GM12891 (cell line): ENCODE measurements around the gene SSBP2.

Source experiments
- PAX5 ChIP-seq: IDR thresholded peaks from 2 replicates; pipeline ENCODE4 v1.6.1; 2011; ENCODE audit warnings: low read length, moderate library complexity, mild to moderate bottlenecking; ENCODE audit not compliant: insufficient read depth, severe bottlenecking
- POLR2A ChIP-seq: IDR thresholded peaks from 2 replicates; pipeline ENCODE4 v1.6.1; 2011; ENCODE audit warnings: low read depth, low read length, control low read depth
- POLR2AphosphoS5 ChIP-seq: IDR thresholded peaks from 2 replicates; pipeline ENCODE4 v1.6.1; 2011; ENCODE audit warnings: low read depth, low read length, control low read depth
- SPI1 ChIP-seq: IDR thresholded peaks from 2 replicates; pipeline ENCODE4 v1.6.1; 2011; ENCODE audit warnings: low read depth, low read length, control low read depth
- TAF1 ChIP-seq: IDR thresholded peaks from 2 replicates; pipeline ENCODE4 v1.6.1; 2011; ENCODE audit warnings: low read depth, low read length, control low read depth

- no peak for TF ChIP-seq POLR2A
- TF ChIP-seq POLR2AphosphoS5: no peak
- TF ChIP-seq SPI1: no peak
- TF ChIP-seq PAX5: no peak
- no peak for TF ChIP-seq TAF1
These were observed 356.8 kb downstream of the SSBP2 start, which contains the start of gene ACOT12 for GRCh38 chr5:81393783-81394718.
